ENCODE data around the gene DUSP15. TPM values are rescaled to one million over a fixed set of nuclear protein-coding genes. Genes with fewer than 3 reads are reported as not detected.

Gene DUSP15
- total and polyA plus RNA-seq, 9 of the 15 experiments (the other 6 are each of a cell fraction or from before 2014, with no cell fraction given) = 0.34 TPM; not detected in 8

GRCh38 chr20:31913431-31914157, 43.3 kb upstream of the DUSP15 start:
- Histone ChIP-seq H3K9ac (ENCODE audit: insufficient read depth in 1 of 2, low read depth in 2 of 2, low read length in 2 of 2) (peak overlapping the region in 1 of 2 experiments; percentile 56; a peak in 1 of 4 replicates), H4K20me1 (replicated peaks; ENCODE audit: control insufficient read depth, insufficient read depth, low read length) (peaks cover 4% of the 10 kb centered on the region), H3K36me3 (ENCODE audit: control insufficient read depth, insufficient read depth, low read length) (no peaks in the 10 kb centered on the region), H3K4me2 (ENCODE audit: insufficient read depth, low read length) (no peak overlapping the region), H3K4me3 (no peak overlapping the region), H2AFZ (ENCODE audit: low read depth, low read length) (no peak overlapping the region), H3K27me3 (ENCODE audit: control insufficient read depth in 2 of 2, insufficient read depth in 2 of 2, low read length in 2 of 2) (peaks cover 4 to 53% of the 10 kb centered on the region in 2 experiments; a peak in 4 of 5 replicates), H3K27ac (ENCODE audit: extremely low read depth, low read depth, low read length) (no peak overlapping the region), H3K9me1 (ENCODE audit: control insufficient read depth, insufficient read depth, low read length) (no peaks in the 10 kb centered on the region), H3K9me3 (replicated peaks; ENCODE audit: control insufficient read depth, insufficient read depth, low read depth, low read length) (no peaks in the 10 kb centered on the region), H3K79me2 (ENCODE audit: control insufficient read depth, insufficient read depth, low read length) (no peaks in the 10 kb centered on the region), H3K4me1 (replicated peaks in 1 of 2; ENCODE audit: control insufficient read depth in 2 of 2, insufficient read depth in 2 of 2, low read length in 2 of 2) (peaks cover 8 to 10% of the 10 kb centered on the region in 2 experiments)
- no TSS peak for BruUV-seq (replicated peaks)
- ChIA-PET CTCF (ENCODE audit: low intra/inter-chr PET ratio) (no interaction called here), POLR2A (interaction anchor here (0.6 to 1.0 kb wide), 3 partner anchors 11 to 31 kb away, joined by 3 to 4 read pairs (median 3); no protein-coding TSS in a partner anchor)
- ATAC-seq (no peak), FAIRE-seq (no peak), DNase-seq (ENCODE audit: extremely low read depth in 1 of 4, low spot score in 3 of 4) (no peak)
- in situ Hi-C loops (cut with MboI) = no loop called here
- intact Hi-C loops (cut with micrococcal nuclease) = no loop called here
- TF ChIP-seq TOE1 (IDR thresholded peaks at IDR 0.05; ENCODE audit: borderline replicate concordance) = no peak
- TF ChIP-seq TOE1 (CRISPR knock-in tag; IDR thresholded peaks at IDR 0.05; ENCODE audit: borderline replicate concordance, low read depth) = no peak
- TF ChIP-seq SMARCB1 (IDR thresholded peaks at IDR 0.05; ENCODE audit: insufficient read length, low read depth) = no peak
- TF ChIP-seq CHD2 (IDR thresholded peaks at IDR 0.05; ENCODE audit: low read depth, low read length) = no peak
- TF ChIP-seq CTCFL (IDR thresholded peaks at IDR 0.05; ENCODE audit: borderline replicate concordance, insufficient read depth, low read depth, low read length, poor library complexity, severe bottlenecking) = no peak
- TF ChIP-seq ATF7 (IDR thresholded peaks at IDR 0.05) = no peak
- TF ChIP-seq MTF1 (CRISPR knock-in tag; IDR thresholded peaks at IDR 0.05; ENCODE audit: borderline replicate concordance) = no peak
- TF ChIP-seq HDAC1 (IDR thresholded peaks at IDR 0.05) = no peak
- TF ChIP-seq MEF2A (IDR thresholded peaks at IDR 0.05; ENCODE audit: control insufficient read depth, low read depth, low read length) = no peak
- no peak for TF ChIP-seq PTRF (tag; IDR thresholded peaks at IDR 0.05)
- TF ChIP-seq ELF1 (tag; IDR thresholded peaks at IDR 0.05) = no peak
- TF ChIP-seq LCOR (CRISPR knock-in tag; IDR thresholded peaks at IDR 0.05) = no peak
- TF ChIP-seq ZBTB5 (IDR thresholded peaks at IDR 0.05) = no peak
- TF ChIP-seq ID3 (CRISPR knock-in tag; IDR thresholded peaks at IDR 0.05) = no peak
- TF ChIP-seq ID3 (tag; IDR thresholded peaks at IDR 0.05) = no peak
- no peak for TF ChIP-seq USF1 (CRISPR knock-in tag; IDR thresholded peaks at IDR 0.05)
- no peak for TF ChIP-seq KAT7 (CRISPR knock-in tag; IDR thresholded peaks at IDR 0.05; ENCODE audit: borderline replicate concordance)
- WGBS (ENCODE audit: insufficient coverage, low coverage, missing lambda C conversion rate) = 19% methylated on average over 14 of the region's 15 CpGs
